Epithelial cell of umbilical artery (primary cell): Measurements from ENCODE around the gene INSYN2A. TPM values are rescaled to one million over a fixed set of nuclear protein-coding genes. Genes with fewer than 3 reads are reported as not detected.

ENCODE experiments used
- total RNA-seq: library from RNA; depleted of rRNA; stranded (reverse); fragments of >200 nt; gene quantifications from 2 replicates; pipeline ENCODE4 v1.2.3, GENCODE V29; 2014

Gene INSYN2A
- total RNA-seq: not detected in 2 replicates

GRCh38 chr10:127196282-127197153, at the start of gene INSYN2A:
Gene INSYN2A, minus strand, starts transcription at chr10:127196591. Its CDS starts 20,196 bp downstream, at chr10:127176395.

